Glutamatergic neuron (in vitro differentiated cells): ENCODE measurements around the gene ANKRD17. TPM values are rescaled to one million over a fixed set of nuclear protein-coding genes. Genes with fewer than 3 reads are reported as not detected.
A peak's percentile ranks its signal among the peaks of the same experiment; 100 is the strongest.

Source experiments
- DNase-seq: peaks from one replicate; pipeline ENCODE4 v3.0.0; 2022
- H3K27ac Mint-ChIP-seq: one replicate; pipeline ENCODE4 v1.8.0; 2020; ENCODE audit warnings: mild to moderate bottlenecking, mixed read lengths, inconsistent platforms; ENCODE audit not compliant: unreplicated experiment
- H3K27me3 Mint-ChIP-seq: one replicate; pipeline ENCODE4 v1.8.0; 2020; ENCODE audit warnings: mild to moderate bottlenecking, moderate library complexity, mixed read lengths, inconsistent platforms; ENCODE audit not compliant: unreplicated experiment
- H3K36me3 Mint-ChIP-seq: one replicate; pipeline ENCODE4 v1.8.0; 2020; ENCODE audit warnings: mild to moderate bottlenecking, mixed read lengths, inconsistent platforms; ENCODE audit not compliant: unreplicated experiment
- H3K4me1 Mint-ChIP-seq: one replicate; pipeline ENCODE4 v1.8.0; 2020; ENCODE audit warnings: mild to moderate bottlenecking, low read depth, mixed read lengths, inconsistent platforms; ENCODE audit not compliant: unreplicated experiment
- H3K4me3 Mint-ChIP-seq: one replicate; pipeline ENCODE4 v1.8.0; 2020; ENCODE audit warnings: mild to moderate bottlenecking, mixed read lengths, inconsistent platforms; ENCODE audit not compliant: unreplicated experiment
- H3K9me3 Mint-ChIP-seq: one replicate; pipeline ENCODE4 v1.8.0; 2020; ENCODE audit warnings: mild to moderate bottlenecking, moderate library complexity, mixed read lengths, inconsistent platforms; ENCODE audit not compliant: unreplicated experiment
- total RNA-seq: library from RNA; stranded (reverse); fragmentation: NEBNext Ultra II Directional; extraction: Animal tissue kit (Norgen Biotek cat#: 25700); gene quantifications from one replicate; pipeline ENCODE4 v1.2.1, GENCODE V29; 2021; ENCODE audit not compliant: unreplicated experiment
- TF ChIP-seq, protein P1 (sequence below): fragments of 200-600 bp; sonication (generic); IDR thresholded peaks from one replicate; pipeline ENCODE4 v1.5.0; 2021; ENCODE audit not compliant: partially characterized antibody, unreplicated experiment

Gene ANKRD17
- total RNA-seq, 1 donor from 2014 or later: 91.9 TPM

DNA sequence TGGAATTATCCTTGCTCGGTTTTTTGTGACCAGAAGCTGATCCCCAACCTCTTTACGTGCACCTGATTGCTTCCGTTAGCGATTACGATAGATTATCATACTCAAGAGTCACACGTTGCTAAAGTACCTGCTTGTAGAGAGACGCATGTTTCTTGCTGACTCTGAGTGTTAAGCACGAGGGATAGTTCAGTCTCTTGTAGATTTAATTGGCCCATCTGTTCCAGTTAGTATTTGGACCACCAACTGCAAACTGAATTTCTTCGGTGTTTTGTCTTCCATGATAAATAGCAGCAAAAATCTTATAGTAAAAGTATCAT is 188.6 kb downstream of the ANKRD17 start:
- Mint-ChIP-seq H3K36me3 (no peaks in the 10 kb centered on the region), H3K9me3 (peaks cover 7% of the 10 kb centered on the region), H3K27ac (peak overlapping the region; percentile 99), H3K27me3 (peaks cover 3% of the 10 kb centered on the region), H3K4me1 (peaks cover 12% of the 10 kb centered on the region), H3K4me3 (peak overlapping the region; percentile 98)
- no peak for DNase-seq
- TF ChIP-seq, protein P1, sequence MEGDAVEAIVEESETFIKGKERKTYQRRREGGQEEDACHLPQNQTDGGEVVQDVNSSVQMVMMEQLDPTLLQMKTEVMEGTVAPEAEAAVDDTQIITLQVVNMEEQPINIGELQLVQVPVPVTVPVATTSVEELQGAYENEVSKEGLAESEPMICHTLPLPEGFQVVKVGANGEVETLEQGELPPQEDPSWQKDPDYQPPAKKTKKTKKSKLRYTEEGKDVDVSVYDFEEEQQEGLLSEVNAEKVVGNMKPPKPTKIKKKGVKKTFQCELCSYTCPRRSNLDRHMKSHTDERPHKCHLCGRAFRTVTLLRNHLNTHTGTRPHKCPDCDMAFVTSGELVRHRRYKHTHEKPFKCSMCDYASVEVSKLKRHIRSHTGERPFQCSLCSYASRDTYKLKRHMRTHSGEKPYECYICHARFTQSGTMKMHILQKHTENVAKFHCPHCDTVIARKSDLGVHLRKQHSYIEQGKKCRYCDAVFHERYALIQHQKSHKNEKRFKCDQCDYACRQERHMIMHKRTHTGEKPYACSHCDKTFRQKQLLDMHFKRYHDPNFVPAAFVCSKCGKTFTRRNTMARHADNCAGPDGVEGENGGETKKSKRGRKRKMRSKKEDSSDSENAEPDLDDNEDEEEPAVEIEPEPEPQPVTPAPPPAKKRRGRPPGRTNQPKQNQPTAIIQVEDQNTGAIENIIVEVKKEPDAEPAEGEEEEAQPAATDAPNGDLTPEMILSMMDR: no peak

DNA sequence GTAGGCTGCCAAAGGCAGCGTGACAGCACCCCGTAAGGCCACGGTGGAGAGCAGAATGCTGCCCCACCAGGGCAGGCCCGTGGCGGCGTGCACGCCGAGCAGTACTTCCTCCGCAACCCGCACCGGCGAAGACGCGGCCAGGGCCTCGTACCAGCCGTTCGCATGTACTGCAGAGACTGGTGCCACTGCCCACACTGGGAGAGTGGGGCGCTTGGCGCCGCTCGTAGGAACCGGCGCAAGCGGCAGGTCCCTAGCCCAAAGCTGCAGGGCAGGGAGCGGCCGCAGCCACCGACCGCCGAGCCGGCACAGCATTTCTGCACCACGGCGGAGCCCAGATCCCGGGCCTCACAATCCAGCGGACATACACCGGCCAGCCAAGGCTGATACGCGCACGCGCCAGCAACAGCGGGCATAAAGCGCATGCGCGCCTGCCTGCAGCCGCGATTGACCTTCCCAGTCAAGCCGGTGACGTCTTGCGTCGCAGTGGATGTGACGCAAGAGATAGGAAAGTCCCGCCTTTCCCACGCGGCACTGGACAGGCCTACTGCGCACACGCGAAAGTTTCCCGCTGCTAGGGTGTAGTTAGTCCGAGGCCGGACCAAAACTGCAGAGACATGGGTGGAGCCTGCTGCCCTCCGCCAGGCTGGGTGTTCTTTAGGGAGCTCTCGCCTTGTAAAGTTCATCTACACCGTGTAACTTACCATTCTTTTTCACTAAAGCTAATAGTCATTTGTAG is 189.1 kb downstream of the ANKRD17 start, which contains the start of gene COX18:
Gene COX18, minus strand, starts transcription at position 379 of the 736 bp plus-strand sequence. Its CDS starts 67 bp downstream, at position 312.
- peak within 1 kb of the TSS; percentile 99 for H3K27ac Mint-ChIP-seq
- TF ChIP-seq, protein P1: no peak
- peaks cover 3% of the 10 kb centered on the region for H3K27me3 Mint-ChIP-seq
- H3K4me3 Mint-ChIP-seq: peak within 1 kb of the TSS; percentile 98
- peak; percentile 97 for DNase-seq
- no peaks in the 10 kb centered on the region for H3K36me3 Mint-ChIP-seq
- H3K4me1 Mint-ChIP-seq: peaks cover 12% of the 10 kb centered on the region
- peaks cover 7% of the 10 kb centered on the region for H3K9me3 Mint-ChIP-seq

DNA sequence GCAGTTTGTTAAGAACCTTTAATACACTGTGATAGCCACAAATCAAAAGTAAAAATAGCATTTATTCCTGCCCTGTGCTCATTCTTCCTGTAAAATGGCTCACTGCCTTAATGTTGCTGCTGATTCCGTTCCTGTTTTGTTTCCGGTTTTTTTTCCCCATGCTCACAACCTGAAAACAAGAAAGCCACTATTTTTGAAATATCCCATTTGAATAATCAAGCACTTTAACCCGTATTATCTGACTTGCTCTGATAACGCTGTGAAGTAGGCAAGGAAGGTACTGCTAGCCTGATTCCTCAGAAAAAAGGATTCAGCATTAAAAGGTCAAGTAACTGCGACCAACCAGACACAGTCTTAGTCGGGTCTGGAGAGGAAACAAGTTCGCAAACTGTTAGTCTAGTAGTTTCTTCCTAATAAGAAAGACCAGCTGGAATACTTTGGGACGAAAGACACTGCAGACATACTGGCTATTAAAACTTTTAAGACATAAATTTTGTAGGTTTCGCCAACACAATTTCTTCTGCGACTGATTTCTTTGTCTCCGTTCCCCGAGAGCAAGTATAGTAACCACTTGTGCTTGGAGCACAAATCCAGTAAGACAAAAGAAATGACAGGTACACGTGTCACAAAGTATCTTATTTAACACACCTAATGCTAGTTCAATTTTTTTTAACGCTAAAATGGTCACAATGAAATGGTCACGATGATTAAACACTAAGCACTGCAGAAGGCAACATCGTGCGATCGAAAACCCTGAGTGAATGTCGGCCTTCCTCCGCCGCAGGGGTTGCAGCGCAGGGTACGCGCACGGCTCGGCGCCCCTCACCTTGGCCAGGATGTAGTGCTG is 189.9 kb downstream of the ANKRD17 start:
- H3K4me3 Mint-ChIP-seq: peak overlapping the region; percentile 98
- H3K27me3 Mint-ChIP-seq: peaks cover 3% of the 10 kb centered on the region
- TF ChIP-seq, protein P1: no peak
- H3K36me3 Mint-ChIP-seq: no peaks in the 10 kb centered on the region
- peaks cover 7% of the 10 kb centered on the region for H3K9me3 Mint-ChIP-seq
- no peak for DNase-seq
- peaks cover 12% of the 10 kb centered on the region for H3K4me1 Mint-ChIP-seq
- peak overlapping the region; percentile 99 for H3K27ac Mint-ChIP-seq

DNA sequence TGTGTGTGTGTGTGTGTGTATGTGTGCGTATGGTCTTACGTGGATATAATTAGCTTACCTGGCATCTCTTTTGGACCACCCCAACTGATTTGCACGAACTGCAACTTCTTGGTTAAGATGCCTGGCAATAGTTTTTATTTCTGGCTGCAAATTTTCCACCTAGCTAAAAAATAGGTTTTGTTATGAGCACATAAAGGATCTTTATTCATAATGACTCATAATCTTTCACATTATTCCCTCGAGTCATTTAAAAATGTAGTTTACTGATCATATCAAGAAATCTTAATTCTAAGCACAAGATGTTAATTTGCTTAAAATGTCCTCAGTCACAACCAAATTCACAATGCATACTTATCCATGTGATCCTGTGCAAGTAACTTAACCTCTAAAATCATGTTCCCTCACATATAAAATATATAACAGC is 190.6 kb downstream of the ANKRD17 start:
- peaks cover 7% of the 10 kb centered on the region for H3K9me3 Mint-ChIP-seq
- H3K4me1 Mint-ChIP-seq: peaks cover 12% of the 10 kb centered on the region
- peak overlapping the region; percentile 98 for H3K4me3 Mint-ChIP-seq
- H3K27ac Mint-ChIP-seq: peak overlapping the region; percentile 99
- TF ChIP-seq, protein P1: no peak
- H3K27me3 Mint-ChIP-seq: peaks cover 3% of the 10 kb centered on the region
- DNase-seq: no peak
- no peaks in the 10 kb centered on the region for H3K36me3 Mint-ChIP-seq

DNA sequence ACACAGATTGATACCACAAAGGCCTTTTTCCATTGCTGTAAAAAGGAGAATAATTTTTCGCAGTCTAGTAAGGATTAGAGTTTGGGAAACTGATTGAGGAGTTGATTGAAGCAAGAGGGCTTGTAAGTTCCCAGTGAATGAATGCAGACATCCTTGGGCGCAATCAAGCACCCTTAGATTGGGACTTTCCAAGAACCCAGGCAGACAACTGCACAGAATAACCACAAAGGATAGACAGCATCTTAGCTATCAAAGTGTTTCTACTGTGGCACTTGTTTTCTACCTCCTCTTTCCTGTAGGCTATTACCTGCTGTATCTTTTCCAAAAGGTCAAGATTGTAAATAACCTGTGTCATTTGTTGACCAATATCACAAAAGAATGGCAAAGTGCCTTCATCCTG is 191.7 kb downstream of the ANKRD17 start:
- Mint-ChIP-seq H3K36me3 (no peaks in the 10 kb centered on the region), H3K9me3 (peaks cover 7% of the 10 kb centered on the region), H3K4me1 (peaks cover 12% of the 10 kb centered on the region), H3K4me3 (no peak overlapping the region), H3K27me3 (peaks cover 3% of the 10 kb centered on the region), H3K27ac (no peak overlapping the region)
- TF ChIP-seq, protein P1: no peak
- no peak for DNase-seq
